ENCODE measurements around the gene LAMA3. TPM values are rescaled to one million over a fixed set of nuclear protein-coding genes. Genes with fewer than 3 reads are reported as not detected.

LAMA3 gene
- total and polyA plus RNA-seq, 2 donors (not counting 3 experiments of a cell fraction or from before 2014, with no cell fraction given), result 2.6 to 12.3 TPM

DNA sequence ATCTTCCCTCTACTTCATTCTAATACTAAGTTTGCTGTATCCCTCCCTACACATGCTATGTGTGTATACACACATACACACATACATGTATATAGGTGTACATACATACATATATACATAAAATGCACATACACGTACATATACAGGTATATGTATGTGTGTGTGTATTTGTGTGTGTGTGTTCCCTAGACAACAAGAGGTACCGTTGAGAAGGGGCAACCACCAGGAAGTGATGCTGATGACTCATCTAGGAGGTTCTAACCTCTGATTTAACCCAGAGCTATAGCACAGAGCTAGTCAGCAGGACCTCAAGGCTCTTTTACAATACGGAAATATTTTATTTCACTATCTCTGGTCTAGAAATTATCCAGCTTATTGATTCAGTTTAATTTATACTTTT, 139.2 kb downstream of the LAMA3 start:
- H3K9ac ChIP-seq (replicated peaks; ENCODE audit: extremely low read depth, insufficient read depth, low read length), result peak overlapping the region; percentile 21
- FAIRE-seq, result peak; percentile 68

More for the DNA sequence above, 139.2 kb downstream of the LAMA3 start:
- H3K4me3 ChIP-seq (replicated peaks in 1 of 3; ENCODE audit: insufficient read depth in 1 of 3, low read depth in 1 of 3, low read length in 3 of 3), result no peak overlapping the region
- H3K27me3 ChIP-seq (ENCODE audit: control insufficient read depth in 2 of 2, insufficient read depth in 2 of 2, low read length in 2 of 2), result no peaks in the 10 kb centered on the region
- intact Hi-C loops (cut with micrococcal nuclease) (loop anchor here (5.0 kb wide), 1 partner anchor 89 kb away; no protein-coding TSS in a partner anchor), dilution Hi-C loops (cut with MboI; ENCODE audit: extremely low pct_ligation_motif_present, low sequenced_read_pairs) (no loop called here)
- H3K27ac ChIP-seq (ENCODE audit: insufficient read depth, low read depth, low read length), result peak overlapping the region; percentile 37
- no peaks in the 10 kb centered on the region for H4K20me1 ChIP-seq (replicated peaks; ENCODE audit: control insufficient read depth, extremely low read depth, insufficient read depth, low read length)
- POLR2A ChIA-PET, result no interaction called here
- H3K9me1 ChIP-seq (replicated peaks; ENCODE audit: control insufficient read depth, extremely low read depth, insufficient read depth, low read length), result no peaks in the 10 kb centered on the region
- H2AFZ ChIP-seq (ENCODE audit: low read depth, low read length), result no peak overlapping the region
- no peaks in the 10 kb centered on the region for H3K79me2 ChIP-seq (ENCODE audit: control insufficient read depth, insufficient read depth, low read length)
- no TSS peak for BruUV-seq (replicated peaks)
- TF ChIP-seq FOS (IDR thresholded peaks at IDR 0.05; ENCODE audit: borderline replicate concordance, insufficient read depth, low read length) (peak; percentile 79), POLR2A (IDR thresholded peaks at IDR 0.05; ENCODE audit: low read depth, low read length) (no peak), CTCF (IDR thresholded peaks at IDR 0.05; ENCODE audit: extremely low read depth in 1 of 2, insufficient read depth in 1 of 2, low read depth in 1 of 2, low read length in 2 of 2) (no peak), JUN (IDR thresholded peaks at IDR 0.05; ENCODE audit: borderline replicate concordance, insufficient read depth, insufficient read length, low read depth) (peak; percentile 95), EZH2 (IDR thresholded peaks at IDR 0.05; ENCODE audit: borderline replicate concordance, low read depth, low read length, severe bottlenecking) (no peak), MYC (IDR thresholded peaks at IDR 0.05; ENCODE audit: low read depth, low read length) (no peak), POLR2AphosphoS5 (IDR thresholded peaks at IDR 0.05; ENCODE audit: insufficient read depth, low read depth, low read length) (no peak), GATA2 (IDR thresholded peaks at IDR 0.05; ENCODE audit: insufficient read depth, insufficient read length, low read depth, low read length) (no peak), MAX (IDR thresholded peaks at IDR 0.05; ENCODE audit: insufficient read depth, insufficient read length) (no peak)
- no peak overlapping the region for H3K4me2 ChIP-seq (ENCODE audit: insufficient read depth, low read length)
- no peaks in the 10 kb centered on the region for H3K36me3 ChIP-seq (ENCODE audit: control insufficient read depth in 2 of 2, extremely low read depth in 1 of 2, insufficient read depth in 2 of 2, low read length in 2 of 2)
- no peaks in the 10 kb centered on the region for H3K9me3 ChIP-seq (replicated peaks; ENCODE audit: control insufficient read depth, insufficient read depth, low read length)
- CTCF ChIA-PET, result interaction anchor here (0.6 to 2.5 kb wide), 7 partner anchors 10 to 330 kb away, joined by 3 to 22 read pairs (median 4); no protein-coding TSS in a partner anchor
- peaks cover 11% of the 10 kb centered on the region for H3K4me1 ChIP-seq (ENCODE audit: control insufficient read depth, extremely low read depth, insufficient read depth, low read length)
- peak; percentile 80 for DNase-seq (ENCODE audit: low read depth, low spot score)

Data from endothelial cell of umbilical vein (primary cell).